ENCODE results near the gene ADH5.
"Not testable (repeated sequence)": the region's sequence is repeated elsewhere in the genome, so short reads cannot be mapped to it uniquely, and the experiment has no call there.

The ADH5 gene

GRCh38 chr4:99082192-99082591 lies 6.4 kb downstream of the ADH5 start (continued):
- TF ChIP-seq PATZ1 (tag by site-specific recombination; IDR thresholded peaks at IDR 0.05), result no peak

GRCh38 chr4:99080869-99081268 lies 7.7 kb downstream of the ADH5 start:
- not testable (repeated sequence) for H3K4me1 ChIP-seq (ENCODE audit: control insufficient read depth, insufficient read depth, low read length); H3K9me3 ChIP-seq (ENCODE audit: control insufficient read depth, insufficient read depth, low read depth, low read length); H3K4me3 ChIP-seq (ENCODE audit: low read depth, low read length); H3K27ac ChIP-seq (ENCODE audit: extremely low read depth, low read depth, low read length)
- CTCF ChIA-PET, result interaction anchor here (0.6 kb wide), 1 partner anchor 152 kb away, joined by 3 read pairs; the partner anchor contains the start of gene EIF4E
- POLR2A ChIA-PET, result interaction anchor here (0.6 kb wide), 1 partner anchor 8 kb away, joined by 3 read pairs; the partner anchor contains the start of gene ADH5
- peaks cover 8 to 97% of the 10 kb centered on the region in 2 experiments for H3K36me3 ChIP-seq (ENCODE audit: control insufficient read depth in 2 of 2, insufficient read depth in 1 of 2, low read length in 2 of 2)

GRCh38 chr4:99079625-99080295 lies 8.8 kb downstream of the ADH5 start:
- Histone ChIP-seq H3K4me3 (ENCODE audit: low read depth, low read length) (no peak overlapping the region), H3K9me3 (ENCODE audit: control insufficient read depth, insufficient read depth, low read depth, low read length) (no peaks in the 10 kb centered on the region), H3K4me1 (ENCODE audit: control insufficient read depth, insufficient read depth, low read length) (no peaks in the 10 kb centered on the region), H3K36me3 (ENCODE audit: control insufficient read depth in 2 of 2, insufficient read depth in 1 of 2, low read length in 2 of 2) (peaks cover 14 to 98% of the 10 kb centered on the region in 2 experiments), H3K27ac (ENCODE audit: extremely low read depth, low read depth, low read length) (no peak overlapping the region)
- ChIA-PET CTCF (no interaction called here), POLR2A (no interaction called here)
- no peak for TF ChIP-seq ZNF529 (tag by site-specific recombination; IDR thresholded peaks at IDR 0.05; ENCODE audit: insufficient replicate concordance)
- TF ChIP-seq HOXA7 (CRISPR knock-in tag; IDR thresholded peaks at IDR 0.05; ENCODE audit: borderline replicate concordance), result no peak
- no peak for TF ChIP-seq ZNF549 (tag by site-specific recombination; IDR thresholded peaks at IDR 0.05)

GRCh38 chr4:99078931-99079624 lies 9.5 kb downstream of the ADH5 start:
- no peak overlapping the region for H3K4me3 ChIP-seq (ENCODE audit: low read depth, low read length)
- TF ChIP-seq MEIS1 (CRISPR knock-in tag; IDR thresholded peaks at IDR 0.05; ENCODE audit: borderline replicate concordance) (no peak), PATZ1 (tag by site-specific recombination; IDR thresholded peaks at IDR 0.05) (no peak), ZNF624 (tag by site-specific recombination; IDR thresholded peaks at IDR 0.05) (no peak), ZNF561 (tag by site-specific recombination; IDR thresholded peaks at IDR 0.05; ENCODE audit: borderline replicate concordance) (no peak), ZNF121 (tag by site-specific recombination; IDR thresholded peaks at IDR 0.05) (no peak), ZFP37 (tag by site-specific recombination; IDR thresholded peaks at IDR 0.05) (no peak), ZBTB20 (tag by site-specific recombination; IDR thresholded peaks at IDR 0.05) (no peak), ZBTB7A (tag by site-specific recombination; IDR thresholded peaks at IDR 0.05; ENCODE audit: low read depth) (no peak), KLF1 (tag by site-specific recombination; IDR thresholded peaks at IDR 0.05) (no peak), GFI1B (tag by site-specific recombination; IDR thresholded peaks at IDR 0.05) (no peak), EGR2 (tag by site-specific recombination; IDR thresholded peaks at IDR 0.05; ENCODE audit: low read depth) (no peak), ZSCAN5A (tag by site-specific recombination; IDR thresholded peaks at IDR 0.05) (no peak), KLF9 (tag by site-specific recombination; IDR thresholded peaks at IDR 0.05; ENCODE audit: low read depth) (no peak)
- H3K9me3 ChIP-seq (ENCODE audit: control insufficient read depth, insufficient read depth, low read depth, low read length), result no peaks in the 10 kb centered on the region
- ChIA-PET POLR2A (no interaction called here), CTCF (no interaction called here)
- no peaks in the 10 kb centered on the region for H3K4me1 ChIP-seq (ENCODE audit: control insufficient read depth, insufficient read depth, low read length)
- H3K27ac ChIP-seq (ENCODE audit: extremely low read depth, low read depth, low read length), result no peak overlapping the region
- peaks cover 14 to 98% of the 10 kb centered on the region in 2 experiments for H3K36me3 ChIP-seq (ENCODE audit: control insufficient read depth in 2 of 2, insufficient read depth in 1 of 2, low read length in 2 of 2)
